AG04449 (cell line): ENCODE measurements around the gene RYR2.

Source experiments
- CTCF ChIA-PET: fragments of 350-600 bp; formaldehyde crosslinking; extraction: SDS; loops from one replicate; lab custom pipeline; 2021; ENCODE audit warnings: antibody characterized with exemption; lab: Yijun Ruan, JAX
- POLR2A ChIA-PET: fragments of 400-600, 350-600 bp; formaldehyde crosslinking; extraction: SDS; loops from one replicate; lab custom pipeline; 2020; ENCODE audit warnings: antibody characterized with exemption, inconsistent platforms; lab: Yijun Ruan, JAX
- DNase-seq: peaks from one replicate; pipeline ENCODE4 v3.0.0-alpha.2; 2010; ENCODE audit warnings: low read depth, low spot score
- H3K4me3 ChIP-seq: 2 replicates; pipeline ENCODE4 v1.5.1; 2011; ENCODE audit warnings: low read depth, mild to moderate bottlenecking, control low read depth, low read length
- TF ChIP-seq, protein P1 (sequence below): IDR thresholded peaks from one replicate; pipeline ENCODE4 v1.5.1; 2011; ENCODE audit warnings: mild to moderate bottlenecking, moderate library complexity, low read length, control low read depth, inconsistent platforms; ENCODE audit not compliant: insufficient read depth; ENCODE audit errors: missing control alignments

RYR2 gene

DNA sequence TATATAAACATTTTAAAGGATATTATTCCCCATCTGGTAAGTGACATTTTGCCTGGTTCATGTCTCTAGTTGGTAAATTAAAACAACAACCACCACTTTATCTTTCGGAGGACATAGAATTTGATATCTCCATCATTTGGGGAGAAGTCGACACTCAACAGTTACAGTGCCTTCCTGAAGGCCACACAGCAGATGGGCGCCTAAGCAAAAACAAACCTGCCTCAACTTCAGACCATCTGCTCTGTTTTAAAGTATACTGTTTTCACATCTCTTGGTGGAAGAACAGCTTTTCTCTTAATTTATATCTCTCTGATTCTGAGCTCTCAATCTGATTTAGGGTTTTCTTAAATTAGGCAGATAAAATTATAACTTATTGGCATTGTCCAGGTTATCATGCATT, 282.2 kb downstream of the RYR2 start:
- no peak overlapping the region for H3K4me3 ChIP-seq
- TF ChIP-seq, protein P1, sequence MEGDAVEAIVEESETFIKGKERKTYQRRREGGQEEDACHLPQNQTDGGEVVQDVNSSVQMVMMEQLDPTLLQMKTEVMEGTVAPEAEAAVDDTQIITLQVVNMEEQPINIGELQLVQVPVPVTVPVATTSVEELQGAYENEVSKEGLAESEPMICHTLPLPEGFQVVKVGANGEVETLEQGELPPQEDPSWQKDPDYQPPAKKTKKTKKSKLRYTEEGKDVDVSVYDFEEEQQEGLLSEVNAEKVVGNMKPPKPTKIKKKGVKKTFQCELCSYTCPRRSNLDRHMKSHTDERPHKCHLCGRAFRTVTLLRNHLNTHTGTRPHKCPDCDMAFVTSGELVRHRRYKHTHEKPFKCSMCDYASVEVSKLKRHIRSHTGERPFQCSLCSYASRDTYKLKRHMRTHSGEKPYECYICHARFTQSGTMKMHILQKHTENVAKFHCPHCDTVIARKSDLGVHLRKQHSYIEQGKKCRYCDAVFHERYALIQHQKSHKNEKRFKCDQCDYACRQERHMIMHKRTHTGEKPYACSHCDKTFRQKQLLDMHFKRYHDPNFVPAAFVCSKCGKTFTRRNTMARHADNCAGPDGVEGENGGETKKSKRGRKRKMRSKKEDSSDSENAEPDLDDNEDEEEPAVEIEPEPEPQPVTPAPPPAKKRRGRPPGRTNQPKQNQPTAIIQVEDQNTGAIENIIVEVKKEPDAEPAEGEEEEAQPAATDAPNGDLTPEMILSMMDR, result no peak
- ChIA-PET POLR2A (no interaction called here), CTCF (no interaction called here)
- no peak for DNase-seq

DNA sequence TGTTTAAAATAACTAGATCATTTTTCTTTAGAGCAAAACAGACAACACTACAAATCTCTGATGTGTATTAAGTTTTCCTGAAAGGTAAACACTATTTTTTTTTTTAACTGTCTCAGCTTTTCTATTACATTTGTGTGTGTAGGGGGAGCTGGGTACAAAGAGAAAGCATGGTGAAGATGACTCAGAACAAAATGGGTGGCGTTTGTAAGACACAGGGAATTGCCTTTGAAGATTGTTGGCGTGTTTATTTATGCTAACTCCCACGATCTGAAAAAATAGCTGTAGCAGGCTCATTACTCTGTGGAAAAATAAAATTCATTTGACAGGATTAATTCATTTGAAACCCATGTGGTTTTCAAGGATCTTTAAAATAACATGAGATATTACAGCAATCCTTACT, 285.1 kb downstream of the RYR2 start:
- H3K4me3 ChIP-seq, result no peak overlapping the region
- DNase-seq, result no peak
- TF ChIP-seq, protein P1, result no peak
- CTCF ChIA-PET, result no interaction called here
- POLR2A ChIA-PET, result no interaction called here

DNA sequence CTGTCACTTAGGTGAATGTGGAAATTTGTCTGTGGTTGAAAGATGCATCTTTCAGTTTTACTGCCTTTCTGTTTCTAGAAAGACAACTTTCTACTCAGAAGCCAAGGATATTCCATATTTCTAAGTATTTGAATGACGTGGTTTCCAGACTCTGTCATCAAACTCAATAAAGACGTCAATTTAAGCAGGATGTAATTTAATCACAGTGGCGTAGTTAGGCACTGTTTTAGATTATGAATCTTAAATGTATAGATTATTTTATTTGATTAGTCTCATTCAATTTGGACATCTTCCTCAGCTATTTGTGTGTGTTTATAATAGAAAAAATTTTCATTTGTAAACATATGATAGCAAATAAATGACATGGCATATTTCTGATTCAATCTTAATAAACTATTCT, 298.9 kb downstream of the RYR2 start:
- DNase-seq, result no peak
- ChIA-PET POLR2A (no interaction called here), CTCF (no interaction called here)

DNA sequence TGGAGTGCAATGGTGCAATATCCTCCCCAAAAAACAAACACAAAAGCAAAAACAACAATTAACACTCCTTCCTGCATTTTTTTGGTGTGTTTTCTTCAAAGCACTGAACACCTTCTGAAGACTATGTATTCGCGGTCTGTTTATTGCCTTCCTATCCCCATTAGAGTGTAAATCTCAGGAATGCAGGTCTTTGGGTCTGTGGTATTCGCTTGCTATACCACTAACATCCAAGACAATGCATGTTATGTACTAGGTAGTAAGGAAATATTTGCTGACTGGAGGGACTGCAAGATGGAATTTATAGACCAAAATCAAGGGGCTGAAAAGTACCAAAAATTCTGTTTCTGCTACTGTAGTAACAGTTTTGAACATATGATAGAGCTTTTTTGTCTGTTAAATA, 299.4 kb downstream of the RYR2 start:
- DNase-seq, result no peak
- ChIA-PET POLR2A (no interaction called here), CTCF (no interaction called here)
- H3K4me3 ChIP-seq, result no peak overlapping the region
- TF ChIP-seq, protein P1, result no peak

More for the DNA sequence above, 298.9 kb downstream of the RYR2 start:
- H3K4me3 ChIP-seq, result no peak overlapping the region
- TF ChIP-seq, protein P1, result no peak

DNA sequence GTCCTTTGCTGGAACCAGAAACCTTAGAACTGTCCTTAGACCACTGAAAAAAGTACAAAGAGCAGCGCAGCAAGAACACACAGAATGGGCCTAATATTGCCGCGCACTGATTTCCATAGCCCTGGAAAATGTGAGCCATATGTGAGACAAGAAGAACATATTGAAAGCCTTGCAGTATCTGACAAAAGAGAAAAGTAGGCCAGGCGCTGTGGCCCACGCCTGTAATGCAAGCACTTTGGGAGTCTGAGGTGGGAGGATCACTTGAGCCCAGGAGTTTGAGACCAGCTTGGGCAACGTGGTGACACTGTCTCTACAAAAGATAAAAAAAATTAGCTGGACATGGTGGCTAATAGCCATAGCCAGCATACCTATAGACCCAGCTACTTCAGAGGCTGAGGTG, 300.7 kb downstream of the RYR2 start:
- TF ChIP-seq, protein P1, result no peak
- H3K4me3 ChIP-seq, result no peak overlapping the region
- no peak for DNase-seq
- ChIA-PET POLR2A (no interaction called here), CTCF (no interaction called here)

DNA sequence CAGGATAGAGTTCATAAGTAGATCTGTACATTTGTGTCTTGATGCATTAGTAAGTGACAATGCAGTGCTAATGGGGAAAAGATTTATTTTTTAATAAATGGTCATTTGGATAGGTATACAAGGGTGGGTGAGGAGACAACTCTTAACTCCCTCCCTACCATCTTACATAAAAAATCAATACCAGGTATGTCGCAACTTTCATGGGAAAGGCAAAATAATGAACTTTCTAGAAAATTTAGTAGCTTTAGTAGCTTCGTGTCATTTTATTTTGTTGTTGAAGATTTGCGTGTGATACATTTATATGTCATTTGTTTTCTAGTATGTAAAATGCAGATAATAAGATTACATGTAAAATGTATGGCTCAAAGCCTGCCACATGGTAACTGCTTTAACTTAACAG, 310.8 kb downstream of the RYR2 start:
- no peak for DNase-seq
- TF ChIP-seq, protein P1, result no peak
- POLR2A ChIA-PET, result no interaction called here
- H3K4me3 ChIP-seq, result no peak overlapping the region
- CTCF ChIA-PET, result no interaction called here
